ENCODE data around the gene CLVS2. TPM values are rescaled to one million over a fixed set of nuclear protein-coding genes. Genes with fewer than 3 reads are reported as not detected.

Gene CLVS2
- total RNA-seq, 3 donors from 2014 or later = not detected

Other genes starting within 250 kb of the CLVS2 start
- gene FABP7, start 216.5 kb upstream of the CLVS2 start, total RNA-seq = not detected
- gene SMPDL3A, start 207.0 kb upstream of the CLVS2 start, total RNA-seq = under 1 TPM in 1 of 3 donors, not detected in 2; 0.22 TPM